ENCODE results near the gene MYO16.

MYO16 gene

GRCh38 chr13:109126891-109127641 is 497.7 kb downstream of the MYO16 start:
- no peak for DNase-seq (ENCODE audit: low read depth)

GRCh38 chr13:109128121-109128520 is 498.7 kb downstream of the MYO16 start:
- DNase-seq (ENCODE audit: low read depth): no peak

- no peak for DNase-seq (ENCODE audit: low read depth)
Measured at GRCh38 chr13:109130093-109130835, 500.9 kb downstream of the MYO16 start.

- no peak for DNase-seq (ENCODE audit: low read depth)
Measured at GRCh38 chr13:109131698-109132257, 502.4 kb downstream of the MYO16 start.

GRCh38 chr13:109135018-109135417 is 505.6 kb downstream of the MYO16 start:
- DNase-seq (ENCODE audit: low read depth): no peak

GRCh38 chr13:109136873-109137272 is 507.5 kb downstream of the MYO16 start:
- DNase-seq (ENCODE audit: low read depth): no peak

- no peak for DNase-seq (ENCODE audit: low read depth)
Measured at GRCh38 chr13:109139346-109139745, 509.9 kb downstream of the MYO16 start.

GRCh38 chr13:109140054-109140453 is 510.6 kb downstream of the MYO16 start:
- no peak for DNase-seq (ENCODE audit: low read depth)

- no peak for DNase-seq (ENCODE audit: low read depth)
Measured at GRCh38 chr13:109140479-109141349, 511.3 kb downstream of the MYO16 start.

- DNase-seq (ENCODE audit: low read depth): no peak
Measured at GRCh38 chr13:109141706-109142105, 512.3 kb downstream of the MYO16 start.

GRCh38 chr13:109144693-109145437 is 515.5 kb downstream of the MYO16 start:
- no peak for DNase-seq (ENCODE audit: low read depth)

- DNase-seq (ENCODE audit: low read depth): no peak
Measured at GRCh38 chr13:109145631-109146030, 516.2 kb downstream of the MYO16 start.

- no peak for DNase-seq (ENCODE audit: low read depth)
Measured at GRCh38 chr13:109146393-109146792, 517.0 kb downstream of the MYO16 start.

- no peak for DNase-seq (ENCODE audit: low read depth)
Measured at GRCh38 chr13:109146912-109147647, 517.7 kb downstream of the MYO16 start.

- DNase-seq (ENCODE audit: low read depth): no peak
Measured at GRCh38 chr13:109148243-109148642, 518.8 kb downstream of the MYO16 start.

GRCh38 chr13:109150696-109151095 is 521.3 kb downstream of the MYO16 start:
- no peak for DNase-seq (ENCODE audit: low read depth)

GRCh38 chr13:109151255-109151654 is 521.8 kb downstream of the MYO16 start:
- no peak for DNase-seq (ENCODE audit: low read depth)

GRCh38 chr13:109151696-109152095 is 522.3 kb downstream of the MYO16 start:
- DNase-seq (ENCODE audit: low read depth): no peak

- DNase-seq (ENCODE audit: low read depth): no peak
Measured at GRCh38 chr13:109152311-109152820, 523.0 kb downstream of the MYO16 start.

GRCh38 chr13:109152941-109153340 is 523.5 kb downstream of the MYO16 start:
- DNase-seq (ENCODE audit: low read depth): no peak

- no peak for DNase-seq (ENCODE audit: low read depth)
Measured at GRCh38 chr13:109154146-109154545, 524.7 kb downstream of the MYO16 start.
